Nephron (organoid): Measurements from ENCODE around the gene GNPDA2.

Experiments used
- H3K27ac Mint-ChIP-seq, 3 experiments: 2 replicates each; pipeline ENCODE4 v1.8.0; 2020; ENCODE audit warnings: mixed read lengths in 3 of 3, mild to moderate bottlenecking in 2 of 3, moderate library complexity in 1 of 3
- H3K27me3 Mint-ChIP-seq: 2 replicates; pipeline ENCODE4 v1.8.0; 2021; ENCODE audit warnings: low read depth, mild to moderate bottlenecking, moderate library complexity, mixed read lengths
- H3K36me3 Mint-ChIP-seq: 2 replicates; pipeline ENCODE4 v1.8.0; 2020; ENCODE audit warnings: low read depth, mixed read lengths
- H3K4me1 Mint-ChIP-seq: 2 replicates; pipeline ENCODE4 v1.8.0; 2020; ENCODE audit warnings: mixed read lengths
- H3K4me3 Mint-ChIP-seq, 3 experiments: 2 replicates each; pipeline ENCODE4 v1.8.0; 2020; ENCODE audit warnings: mild to moderate bottlenecking in 3 of 3, mixed read lengths in 3 of 3, moderate library complexity in 2 of 3
- H3K9me3 Mint-ChIP-seq: 2 replicates; pipeline ENCODE4 v1.8.0; 2020; ENCODE audit warnings: mixed read lengths
- CTCF ChIP-seq, 3 experiments: fragments of 200-600 bp; sonication (generic); IDR thresholded peaks; one replicate each; pipeline ENCODE4 v1.5.0; 2021; ENCODE audit warnings: antibody characterized with exemption in 3 of 3; ENCODE audit not compliant: unreplicated experiment in 3 of 3

GNPDA2 gene

GRCh38 chr4:44678094-44679041 lies 48.0 kb downstream of the GNPDA2 start, which contains the start of gene GUF1:
Gene GUF1, plus strand, starts transcription at chr4:44678420. Its CDS starts 203 bp downstream, at chr4:44678623.
- peak within 1 kb of the TSS; percentile 95 to 98 (median 97) for H3K4me3 Mint-ChIP-seq

GRCh38 chr4:44675366-44675765 lies 51.0 kb downstream of the GNPDA2 start:
- Mint-ChIP-seq H3K27me3 (peaks cover 3% of the 10 kb centered on the region), H3K27ac (no peak overlapping the region), H3K36me3 (no peaks in the 10 kb centered on the region), H3K4me3 (no peak overlapping the region), H3K9me3 (no peaks in the 10 kb centered on the region), H3K4me1 (peaks cover 20% of the 10 kb centered on the region)
- no peak for TF ChIP-seq CTCF (IDR thresholded peaks at IDR 0.05; ENCODE audit: unreplicated experiment in 3 of 3)

More at GRCh38 chr4:44678094-44679041, 48.0 kb downstream of the GNPDA2 start, which contains the start of gene GUF1:
- Mint-ChIP-seq H3K27me3 (no peaks in the 10 kb centered on the region), H3K4me1 (peaks cover 29% of the 10 kb centered on the region), H3K9me3 (no peaks in the 10 kb centered on the region), H3K36me3 (no peaks in the 10 kb centered on the region), H3K27ac (peak within 1 kb of the TSS; percentile 97 to 99 (median 97))
- TF ChIP-seq CTCF (IDR thresholded peaks at IDR 0.05; ENCODE audit: unreplicated experiment in 3 of 3): no peak

- H3K27ac Mint-ChIP-seq: no peak overlapping the region
- H3K4me3 Mint-ChIP-seq: no peak overlapping the region
- H3K36me3 Mint-ChIP-seq: no peaks in the 10 kb centered on the region
- no peak for TF ChIP-seq CTCF (IDR thresholded peaks at IDR 0.05; ENCODE audit: unreplicated experiment in 3 of 3)
- no peaks in the 10 kb centered on the region for H3K9me3 Mint-ChIP-seq
- peaks cover 14% of the 10 kb centered on the region for H3K4me1 Mint-ChIP-seq
- H3K27me3 Mint-ChIP-seq: peaks cover 3% of the 10 kb centered on the region
These were observed 51.9 kb downstream of the GNPDA2 start for GRCh38 chr4:44674471-44674870.

DNA sequence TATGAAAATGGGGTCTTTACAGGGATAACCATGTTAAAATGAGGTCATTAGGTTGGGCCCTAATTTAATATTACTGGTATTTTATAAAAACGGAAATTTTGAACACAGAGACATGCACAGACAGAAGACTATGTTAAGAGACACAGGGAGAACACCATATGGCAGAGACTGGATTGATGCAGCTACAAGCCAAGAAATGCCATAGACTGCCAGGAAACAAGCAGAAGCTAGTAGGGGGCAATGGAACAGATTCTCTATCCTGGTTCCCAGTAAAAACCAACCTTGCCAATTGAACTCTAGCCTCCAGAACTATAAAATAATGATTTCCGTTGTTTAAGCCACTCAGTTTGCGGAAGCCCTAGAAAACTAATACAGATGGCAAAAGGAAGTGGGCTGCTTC lies 54.7 kb downstream of the GNPDA2 start:
- Mint-ChIP-seq H3K36me3 (no peaks in the 10 kb centered on the region), H3K4me3 (no peak overlapping the region), H3K9me3 (no peaks in the 10 kb centered on the region), H3K27me3 (peaks cover 7% of the 10 kb centered on the region), H3K27ac (no peak overlapping the region), H3K4me1 (no peaks in the 10 kb centered on the region)
- TF ChIP-seq CTCF (IDR thresholded peaks at IDR 0.05; ENCODE audit: unreplicated experiment in 3 of 3): no peak

DNA sequence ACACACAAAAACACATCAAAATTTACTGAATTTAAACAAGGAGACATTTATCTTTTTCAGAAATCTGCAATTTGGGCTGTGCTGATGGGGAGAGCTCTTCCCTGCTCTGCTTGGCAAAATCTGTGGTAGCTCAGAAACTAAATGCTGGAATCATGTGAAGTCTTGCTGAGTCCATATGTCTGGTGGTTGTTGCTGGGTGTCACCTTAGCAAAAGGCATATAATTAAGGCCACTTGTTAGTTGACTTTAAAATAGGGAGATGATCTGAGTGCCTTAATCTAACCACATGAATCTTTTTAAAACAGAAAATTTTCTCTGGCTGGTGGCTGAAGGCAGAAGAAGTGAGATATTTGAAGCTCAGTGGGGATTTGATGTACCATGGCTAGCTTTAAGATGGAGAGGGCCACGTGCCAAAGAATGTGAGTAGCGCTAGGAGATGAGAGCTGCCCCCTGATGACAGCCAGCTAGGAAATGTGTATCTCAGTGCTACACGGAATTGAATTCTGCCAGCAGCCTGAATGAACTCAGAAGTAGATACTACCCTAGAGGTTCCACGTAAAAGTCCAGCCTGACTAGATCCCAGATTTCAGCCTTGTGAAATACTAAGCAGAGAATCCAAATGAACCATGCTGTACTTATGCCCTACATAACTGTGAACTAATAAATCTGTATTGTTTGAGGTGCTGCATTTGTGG lies 55.7 kb downstream of the GNPDA2 start:
- peaks cover 7% of the 10 kb centered on the region for H3K27me3 Mint-ChIP-seq
- no peak overlapping the region for H3K27ac Mint-ChIP-seq
- no peaks in the 10 kb centered on the region for H3K4me1 Mint-ChIP-seq
- H3K9me3 Mint-ChIP-seq: no peaks in the 10 kb centered on the region
- no peak for TF ChIP-seq CTCF (IDR thresholded peaks at IDR 0.05; ENCODE audit: unreplicated experiment in 3 of 3)
- no peaks in the 10 kb centered on the region for H3K36me3 Mint-ChIP-seq
- H3K4me3 Mint-ChIP-seq: no peak overlapping the region
